Measurements from ENCODE around the gene TEK. TPM values are rescaled to one million over a fixed set of nuclear protein-coding genes. Genes with fewer than 3 reads are reported as not detected.

The TEK gene
- total RNA-seq, 1 donor from 2014 or later: 10.4 TPM

DNA sequence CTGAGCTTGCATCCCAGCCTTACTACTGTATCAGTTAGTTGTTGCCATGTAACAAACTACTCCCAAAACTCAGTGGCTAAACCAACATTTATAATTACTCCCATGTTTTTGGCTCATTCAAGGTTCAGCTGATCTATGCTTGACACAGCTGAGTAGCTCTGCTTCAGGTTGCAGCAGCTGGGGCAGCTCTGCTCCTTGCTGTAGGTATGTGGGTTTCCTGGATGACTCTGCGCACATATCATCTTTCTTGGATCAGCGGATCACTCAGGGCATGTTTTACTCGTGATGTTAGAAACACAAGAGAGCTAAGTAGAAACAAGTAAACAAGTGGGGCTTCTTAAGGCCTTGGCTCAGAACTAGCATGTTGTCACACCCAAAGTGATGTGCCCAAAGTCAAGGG lies 15.1 kb downstream of the TEK start:
- DNase-seq: no peak

DNA sequence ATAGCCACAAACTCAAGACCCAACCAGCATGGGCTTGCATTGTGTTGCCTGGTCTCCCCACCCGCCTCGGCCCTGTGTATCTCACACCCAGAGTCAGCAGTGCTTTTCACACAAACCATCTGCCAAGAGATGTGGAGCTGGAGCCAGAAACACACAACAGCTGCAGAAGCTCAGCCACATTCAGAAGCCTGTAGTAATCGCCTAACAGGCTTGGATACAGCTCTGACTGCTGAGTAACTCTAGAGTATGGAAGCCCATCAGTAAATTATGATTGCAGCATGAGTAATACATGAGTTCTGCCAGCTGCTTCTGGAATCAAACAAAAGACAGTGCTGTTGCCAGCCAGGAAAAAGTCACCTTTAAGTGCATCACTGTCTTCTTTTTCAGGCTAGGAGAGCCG lies 16.0 kb downstream of the TEK start:
- DNase-seq: peak; percentile 91

DNA sequence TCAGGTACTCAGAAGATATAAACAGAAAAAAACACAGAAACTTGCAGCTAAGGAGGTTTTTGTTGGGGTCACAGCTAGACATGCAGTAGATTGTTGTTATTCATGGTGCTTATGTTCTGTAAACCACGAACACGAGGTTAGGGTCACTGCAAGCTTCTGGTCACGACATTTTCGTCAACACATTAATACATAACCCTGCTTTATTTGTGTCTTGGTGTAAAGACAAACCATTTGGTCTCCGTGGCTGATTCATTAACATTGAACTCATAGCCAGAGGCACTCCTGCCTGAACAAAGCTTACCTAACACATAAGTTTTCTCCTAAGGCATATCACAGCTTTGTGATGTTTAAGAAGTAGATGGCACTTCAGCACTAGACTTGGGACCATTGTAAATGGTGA lies 16.9 kb downstream of the TEK start:
- DNase-seq: no peak

DNA sequence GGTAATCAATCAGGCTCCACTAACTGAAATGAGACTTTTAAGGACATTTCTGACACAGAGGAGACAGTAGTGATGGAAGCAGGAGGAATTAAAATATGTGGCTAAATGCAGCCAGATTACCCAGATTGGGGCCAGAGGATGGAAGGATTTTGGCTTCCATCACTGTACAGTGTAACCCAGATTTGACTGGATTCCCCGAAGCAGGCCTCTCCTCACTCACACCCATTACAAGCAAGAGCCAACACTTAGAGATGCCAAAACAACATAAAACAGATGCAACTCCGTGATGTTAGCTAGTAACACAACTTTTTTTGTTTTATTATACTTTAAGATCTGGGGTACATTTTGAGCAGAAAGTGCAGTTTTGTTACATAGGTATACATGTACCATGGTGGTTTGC lies 17.6 kb downstream of the TEK start:
- peak; percentile 73 for DNase-seq

DNA sequence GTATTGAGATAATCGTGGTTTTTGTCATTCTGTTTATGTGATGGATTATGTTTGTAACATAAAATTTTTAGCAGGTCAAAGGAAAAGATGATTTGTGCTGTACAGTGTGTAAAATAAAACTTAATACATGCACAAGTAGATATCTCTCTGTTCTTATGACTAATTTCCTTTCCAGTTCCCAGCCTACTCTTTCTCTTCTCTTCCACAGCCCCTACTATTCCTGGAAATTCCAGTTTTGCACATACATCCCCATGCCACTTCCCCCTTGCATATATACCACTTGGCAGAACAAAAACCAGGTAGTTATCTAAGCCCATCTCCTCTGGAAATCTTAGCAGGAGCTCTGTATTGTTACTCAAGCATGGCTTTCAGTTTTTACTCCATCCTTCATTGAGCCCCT lies 20.2 kb downstream of the TEK start:
- DNase-seq: no peak

DNA sequence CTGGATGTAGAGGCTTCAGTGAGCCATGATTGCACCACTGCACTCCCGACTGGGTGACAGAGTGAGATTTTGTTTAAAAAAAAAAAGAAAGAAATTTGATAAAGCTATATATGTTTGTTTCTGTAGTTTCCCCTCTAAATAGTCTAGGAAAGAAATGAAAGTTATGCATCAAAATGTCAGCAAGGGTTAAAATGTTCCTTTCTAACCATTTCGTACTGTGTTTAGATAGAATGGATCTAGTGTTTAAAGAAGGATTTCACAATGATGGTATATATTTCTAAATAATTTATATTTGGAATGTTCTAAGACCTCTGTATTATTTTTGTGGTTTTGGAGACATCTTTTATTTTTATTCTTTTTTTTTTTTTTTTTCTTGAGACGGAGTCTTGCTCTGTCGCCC lies 22.7 kb downstream of the TEK start:
- no peak for DNase-seq

DNA sequence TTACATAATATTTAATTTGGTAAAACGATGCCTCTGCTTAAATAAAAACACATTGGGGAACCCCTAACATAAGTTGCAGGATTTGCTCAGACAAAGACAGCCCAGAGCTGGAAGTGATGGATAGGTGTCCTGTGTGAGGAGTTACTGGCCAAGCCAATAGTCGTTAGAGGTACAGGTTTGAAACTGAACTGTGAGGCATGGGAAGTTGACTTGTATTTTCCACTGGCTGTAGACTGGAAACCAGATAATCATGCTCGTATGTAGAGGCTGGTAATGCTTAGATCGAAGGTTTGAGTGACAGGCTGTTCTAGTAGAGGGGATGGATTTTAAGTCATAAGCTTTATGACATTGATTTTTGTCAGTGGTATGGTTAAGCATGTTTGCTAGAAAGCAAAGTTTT lies 24.8 kb downstream of the TEK start:
- DNase-seq: no peak

DNA sequence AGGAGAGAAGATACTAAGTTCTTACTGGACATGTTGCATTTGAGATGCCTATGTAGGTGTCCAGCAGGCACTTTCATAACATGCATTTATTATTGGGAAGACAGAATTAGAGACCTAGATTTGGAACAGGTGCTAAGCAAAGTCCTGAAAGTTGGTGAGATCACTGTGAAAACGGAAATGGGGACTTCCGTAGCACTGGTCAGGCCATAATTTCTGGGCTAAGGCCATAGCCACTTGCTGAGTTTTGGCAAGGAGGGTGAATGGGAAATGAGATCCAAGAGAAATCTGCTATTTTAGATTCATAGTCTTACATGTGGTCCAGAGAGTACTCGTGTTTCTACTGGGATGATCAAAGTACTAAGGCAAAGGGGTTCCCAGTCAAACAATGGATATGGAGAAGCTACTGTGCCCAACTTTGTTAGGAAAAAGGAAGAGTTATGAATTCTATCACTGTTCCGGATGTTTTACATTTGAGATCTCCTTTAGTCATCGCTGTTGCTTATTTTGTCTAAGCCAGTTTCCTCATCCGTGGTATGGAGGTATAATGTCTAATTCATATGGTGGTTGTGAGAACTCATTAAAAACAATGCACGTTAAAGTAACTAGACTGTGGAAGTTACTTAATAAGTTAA lies 33.4 kb downstream of the TEK start:
- no peak for DNase-seq

DNA sequence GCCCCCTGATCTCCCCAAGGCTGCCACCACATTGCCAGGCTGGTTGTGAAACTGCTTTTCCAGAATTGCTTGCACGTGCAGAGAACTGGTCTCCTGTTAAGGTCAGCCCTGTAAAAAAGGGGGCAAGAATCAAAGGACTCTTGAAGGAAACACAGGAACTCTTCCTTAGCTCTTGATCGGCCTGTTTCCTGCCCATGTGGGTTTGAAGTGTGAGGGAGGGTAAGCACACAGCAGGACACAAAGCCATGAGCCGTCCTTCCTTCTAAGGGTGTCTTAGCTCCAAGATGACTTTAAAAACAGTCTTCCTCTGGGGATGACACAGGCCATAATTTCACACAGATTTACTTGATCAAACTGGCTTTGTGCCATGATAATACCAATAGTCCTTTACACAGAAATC lies 36.1 kb downstream of the TEK start:
- no peak for DNase-seq

DNA sequence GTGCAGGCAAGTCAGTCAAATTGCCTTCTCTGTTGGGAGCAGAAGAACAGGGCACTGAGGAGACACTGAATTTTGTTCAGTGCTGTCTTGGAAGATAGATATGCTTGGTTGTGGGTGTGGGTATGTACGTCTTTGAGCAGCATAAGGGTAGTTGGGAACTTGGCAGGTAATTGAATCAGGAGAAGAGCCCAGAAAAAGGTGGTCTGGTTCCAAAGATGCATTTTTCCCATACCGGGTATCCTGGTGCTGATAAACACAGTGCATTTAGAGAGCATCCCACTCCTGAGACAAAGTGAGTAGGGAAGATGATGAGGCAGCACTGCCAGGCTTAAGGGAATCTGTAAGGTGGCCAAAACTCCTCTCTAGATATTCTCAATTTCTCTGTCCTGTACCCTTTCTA lies 40.6 kb downstream of the TEK start:
- no peak for DNase-seq

DNA sequence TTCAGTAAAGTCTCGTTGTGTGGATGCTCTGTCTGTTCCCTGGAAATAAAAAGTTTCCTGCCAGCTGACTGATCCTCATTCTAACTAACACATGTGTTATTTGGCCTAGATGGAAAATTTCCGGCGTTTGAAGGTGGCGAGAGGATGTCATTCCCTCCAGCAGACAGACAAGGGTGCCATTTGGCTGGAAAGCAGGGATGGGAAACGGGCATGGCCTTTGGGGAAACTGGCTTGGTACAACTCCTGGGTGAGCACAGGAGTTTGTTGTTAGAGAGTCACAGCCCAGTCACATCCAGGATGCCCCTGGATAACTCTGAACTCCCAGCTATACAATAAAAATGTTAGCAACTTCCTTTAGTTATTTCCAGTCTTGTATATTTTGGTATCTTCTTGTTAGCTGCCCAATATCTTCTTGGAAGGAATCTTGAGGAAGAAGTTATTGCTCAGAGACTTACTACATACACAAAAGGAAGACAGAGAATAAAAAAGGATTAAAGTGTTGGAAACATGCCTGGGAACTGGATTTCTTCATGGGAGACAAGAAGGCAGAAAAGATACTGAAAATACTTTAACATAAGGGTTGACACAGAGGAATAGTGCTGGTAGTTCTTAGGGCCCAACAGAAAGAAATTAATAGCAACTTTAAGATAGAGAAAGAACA lies 41.9 kb downstream of the TEK start:
- DNase-seq: peak; percentile 70

DNA sequence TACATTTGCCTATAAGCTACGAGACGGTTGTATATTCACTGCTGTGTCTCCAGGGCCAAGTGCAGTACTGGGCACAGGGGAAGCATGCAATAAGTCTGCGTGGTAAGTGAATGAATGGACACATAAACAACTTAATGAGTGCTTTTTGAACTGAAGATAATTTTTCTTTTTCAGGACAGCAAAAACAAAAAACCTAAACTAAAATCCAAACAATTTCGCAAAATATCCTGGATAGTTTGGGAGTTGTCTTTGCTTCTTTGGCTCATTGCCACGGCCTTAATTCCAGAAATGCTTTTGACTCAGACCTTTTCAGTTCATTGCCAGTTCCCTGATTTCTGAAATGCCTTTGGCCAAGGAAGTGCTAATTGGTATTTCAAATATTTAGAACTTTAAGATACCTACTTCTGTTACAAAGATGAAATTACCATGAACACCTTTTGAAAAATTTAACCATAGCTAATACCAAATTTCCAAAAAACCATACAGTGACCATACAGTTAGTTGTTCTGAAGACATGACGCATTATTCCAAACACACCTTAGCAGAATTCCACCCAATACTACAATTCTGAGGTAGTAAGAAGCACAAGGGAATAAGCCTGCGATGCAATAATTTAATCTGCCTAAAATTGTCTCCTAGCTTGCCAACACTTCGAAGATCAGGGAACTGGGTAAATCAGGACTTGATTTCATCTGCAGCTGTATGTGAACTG lies 42.8 kb downstream of the TEK start:
- DNase-seq: no peak

DNA sequence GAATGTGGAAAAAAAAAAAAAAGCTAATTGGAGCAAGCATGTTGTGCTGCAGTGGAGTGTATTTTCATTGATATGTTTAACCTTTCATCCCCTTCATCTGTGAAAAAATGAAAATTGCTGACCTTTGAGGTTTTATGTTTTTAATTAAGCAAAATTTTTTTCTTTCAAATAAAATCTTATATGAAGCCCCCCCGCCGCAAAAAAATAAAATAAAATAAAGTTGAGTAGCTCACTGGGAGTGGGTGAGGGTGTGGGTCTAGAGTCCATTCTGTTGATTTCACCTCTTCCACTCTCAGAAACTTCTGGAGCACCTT lies 43.3 kb downstream of the TEK start:
- no peak for DNase-seq

DNA sequence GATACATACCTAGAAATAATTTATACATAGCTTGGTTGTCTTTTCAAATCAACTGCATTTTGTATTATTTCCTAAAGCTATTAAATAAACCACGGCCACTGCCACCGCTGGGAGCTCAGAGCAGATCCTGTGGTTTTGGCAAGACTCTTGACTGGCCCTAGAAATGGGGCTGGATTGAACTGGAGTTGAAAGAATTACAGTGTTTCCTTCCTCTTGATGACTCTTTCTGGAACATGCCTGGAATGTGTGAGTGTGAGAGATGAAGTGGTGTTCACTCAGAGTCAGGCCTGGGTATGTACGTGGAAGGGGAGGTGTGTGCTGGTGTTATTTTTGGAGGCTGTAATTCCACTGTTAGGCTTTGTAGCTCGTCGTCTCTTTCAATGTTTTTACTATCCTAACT lies 45.9 kb downstream of the TEK start:
- DNase-seq: no peak

DNA sequence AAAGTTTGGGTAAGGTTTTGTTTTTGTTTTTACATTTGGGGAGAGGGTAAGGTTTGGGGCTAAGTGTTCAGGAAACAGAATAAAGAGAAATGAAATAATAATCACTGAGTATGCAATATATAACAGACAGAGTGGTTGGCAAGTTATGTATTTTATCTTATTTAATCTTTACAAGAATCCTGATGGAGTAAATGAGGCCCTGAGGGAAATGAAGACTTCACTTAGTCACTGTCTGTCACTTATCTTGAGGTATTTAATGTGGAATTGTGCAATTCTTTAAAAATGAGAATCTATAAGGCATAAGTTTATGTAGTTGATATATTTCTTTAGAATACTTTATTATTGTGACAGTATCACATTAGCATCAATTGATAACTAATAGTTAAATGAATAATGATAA lies 48.1 kb downstream of the TEK start:
- no peak for DNase-seq

DNA sequence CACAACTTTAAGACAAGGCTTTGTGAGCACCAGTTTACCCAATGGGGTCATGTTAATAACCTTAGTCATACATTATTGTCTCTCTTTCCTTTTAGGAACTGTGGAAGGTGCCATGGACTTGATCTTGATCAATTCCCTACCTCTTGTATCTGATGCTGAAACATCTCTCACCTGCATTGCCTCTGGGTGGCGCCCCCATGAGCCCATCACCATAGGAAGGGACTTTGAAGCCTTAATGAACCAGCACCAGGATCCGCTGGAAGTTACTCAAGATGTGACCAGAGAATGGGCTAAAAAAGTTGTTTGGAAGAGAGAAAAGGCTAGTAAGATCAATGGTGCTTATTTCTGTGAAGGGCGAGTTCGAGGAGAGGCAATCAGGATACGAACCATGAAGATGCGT lies 48.7 kb downstream of the TEK start:
- no peak for DNase-seq

DNA sequence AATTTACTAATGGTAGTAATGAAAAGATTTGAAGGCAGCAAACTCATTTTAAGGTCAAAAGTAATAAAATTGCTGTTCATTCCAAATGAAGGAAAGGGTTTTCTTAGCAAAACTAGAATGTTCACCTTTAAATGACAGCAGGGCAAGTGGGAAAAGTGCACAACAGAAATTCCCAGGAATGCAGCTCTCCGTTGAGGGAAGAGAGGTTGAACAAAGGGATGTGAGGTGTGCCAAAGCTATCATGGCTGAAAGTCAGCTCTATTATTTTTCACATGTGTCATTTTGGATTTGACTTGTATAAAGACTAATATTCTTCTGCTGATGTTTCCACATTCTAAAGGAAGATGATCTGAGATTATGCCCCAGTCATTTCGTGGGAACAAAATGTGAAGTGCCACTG lies 51.6 kb downstream of the TEK start:
- no peak for DNase-seq

DNA sequence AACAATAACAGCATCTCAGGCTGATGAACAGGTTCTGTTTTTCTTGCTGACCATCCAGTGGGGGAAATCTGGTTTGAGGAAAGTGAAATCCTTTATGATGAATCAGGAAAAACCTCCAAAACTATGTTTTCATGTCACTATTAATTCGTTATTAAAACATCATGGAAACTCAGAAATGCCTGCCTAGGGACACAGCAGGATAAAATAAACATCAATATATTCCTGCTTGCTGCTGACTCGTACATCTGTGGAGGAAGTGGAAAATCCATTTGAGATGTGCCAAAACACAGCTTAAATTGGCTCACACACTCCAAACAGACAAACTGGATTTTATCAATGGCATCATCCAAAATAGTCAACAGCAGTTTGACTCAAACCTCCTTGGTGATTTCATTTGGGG lies 53.0 kb downstream of the TEK start:
- peak; percentile 85 for DNase-seq

DNA sequence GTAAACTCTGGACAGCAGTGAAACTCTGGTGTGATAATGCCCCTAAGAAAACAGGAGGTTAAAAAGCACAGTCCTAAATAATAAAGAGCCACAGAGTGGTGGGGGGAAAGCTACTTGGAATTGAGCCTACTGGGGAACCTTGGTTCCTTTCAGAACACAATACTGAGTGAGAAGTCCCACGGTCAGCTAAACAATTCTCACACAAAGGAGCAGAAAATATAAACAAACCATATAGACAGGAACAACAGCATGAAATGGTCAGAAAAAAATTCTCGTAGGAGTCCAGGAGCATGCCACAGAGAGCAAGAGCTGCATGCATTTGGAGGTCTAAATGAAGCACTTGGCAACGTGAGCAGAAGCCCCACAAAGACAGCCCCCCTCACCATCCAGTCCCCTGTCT lies 56.0 kb downstream of the TEK start:
- DNase-seq: no peak

DNA sequence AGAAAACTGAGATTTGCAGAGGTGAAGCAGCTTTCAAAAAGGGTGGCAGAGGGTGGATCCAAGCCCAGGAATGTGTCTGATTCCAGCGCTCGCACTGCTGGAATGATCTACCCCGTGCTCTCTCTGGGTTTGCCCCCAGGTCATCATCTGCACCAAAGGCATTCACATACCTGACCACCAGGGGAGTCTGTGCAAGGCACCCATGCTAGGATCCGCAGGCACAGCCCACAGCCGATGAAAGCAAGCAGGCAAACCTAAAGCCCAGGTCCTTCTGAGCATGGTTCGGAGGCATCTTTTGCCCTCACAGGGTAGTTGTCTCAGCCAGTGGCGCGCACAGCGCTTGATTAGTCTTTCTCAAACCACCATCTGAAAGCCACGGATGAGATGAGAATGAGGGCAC lies 56.6 kb downstream of the TEK start:
- DNase-seq: no peak

DNA sequence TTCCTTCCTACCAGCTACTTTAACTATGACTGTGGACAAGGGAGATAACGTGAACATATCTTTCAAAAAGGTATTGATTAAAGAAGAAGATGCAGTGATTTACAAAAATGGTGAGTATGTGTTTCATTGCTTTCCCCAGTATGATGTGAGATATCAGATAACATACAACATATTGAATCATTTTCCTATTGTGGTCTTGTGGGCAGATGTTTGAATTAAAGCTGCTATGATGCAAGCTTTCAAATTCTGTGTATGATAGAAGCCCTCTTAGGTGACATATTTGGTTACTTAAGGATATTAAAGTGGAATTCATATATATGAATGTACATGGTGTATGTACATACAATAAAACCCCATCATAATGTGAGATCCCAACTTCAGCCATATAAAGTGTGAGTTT lies 59.5 kb downstream of the TEK start:
- DNase-seq: no peak

DNA sequence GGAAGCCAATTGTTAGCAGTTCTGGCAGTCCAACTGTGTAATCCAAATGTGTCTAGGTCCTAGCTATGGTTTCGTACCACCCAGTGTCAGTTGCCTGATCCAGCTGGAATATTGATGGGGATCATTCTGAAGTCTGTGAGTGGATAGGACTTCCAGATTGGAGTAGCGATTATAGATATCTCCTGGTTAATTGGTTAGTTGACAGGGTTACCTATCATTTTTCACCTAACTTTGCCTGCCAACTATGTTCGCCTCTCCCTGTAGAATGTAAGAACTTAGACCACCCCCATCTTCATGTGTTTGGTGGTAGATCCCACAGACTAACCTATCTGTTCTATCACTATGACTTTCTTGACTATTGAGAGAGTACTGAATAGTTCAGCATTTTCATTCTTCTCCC lies 59.9 kb downstream of the TEK start:
- no peak for DNase-seq

DNA sequence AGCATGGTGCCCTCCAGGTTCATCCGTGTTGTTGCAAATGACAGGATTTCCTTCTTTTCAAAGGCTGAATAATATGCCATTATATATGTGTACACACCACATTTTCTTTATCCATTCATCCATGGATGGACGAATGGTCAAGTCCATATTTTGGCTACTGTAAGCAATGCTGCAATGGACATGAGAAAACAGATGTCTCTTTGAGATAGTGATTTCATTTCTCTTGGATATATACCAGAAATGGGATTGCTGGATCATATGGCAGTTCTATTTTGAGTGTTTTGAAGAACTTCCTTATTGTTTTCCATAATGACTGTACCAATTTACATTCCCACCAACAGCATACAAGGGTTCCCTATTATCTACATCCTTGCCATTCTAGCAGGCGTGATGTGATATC lies 67.9 kb downstream of the TEK start:
- DNase-seq: no peak

DNA sequence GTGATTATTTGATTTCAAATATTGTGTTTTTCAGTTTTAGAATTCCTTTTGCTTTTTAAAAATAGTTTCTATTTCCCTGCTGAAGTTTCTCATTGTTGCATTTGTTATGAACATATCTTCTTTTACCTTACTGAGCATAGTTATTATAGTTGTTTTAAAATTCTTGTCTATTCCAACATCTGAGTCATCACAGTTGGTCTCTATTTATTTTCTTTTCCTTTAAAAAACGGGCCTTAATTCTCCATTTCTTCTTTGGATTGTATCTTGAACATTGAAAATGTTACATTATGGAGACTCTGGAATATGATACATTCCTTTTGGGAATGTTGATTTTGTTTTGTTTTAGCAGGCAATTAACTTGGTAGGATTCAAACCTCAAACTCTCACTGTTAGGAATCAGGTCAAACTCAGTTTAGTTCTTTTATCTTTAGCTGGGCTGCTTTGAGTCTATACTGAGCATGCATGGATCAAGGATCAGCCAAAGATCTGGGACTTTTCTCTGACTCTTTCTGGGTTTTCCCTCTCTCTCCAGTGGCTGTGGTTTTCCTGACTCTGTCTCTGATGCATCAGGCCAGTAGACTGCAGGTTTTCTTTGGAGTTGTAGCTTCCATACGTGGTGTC lies 70.3 kb downstream of the TEK start:
- DNase-seq: no peak
